ENCODE results near the gene BRWD1. TPM values are rescaled to one million over a fixed set of nuclear protein-coding genes. Genes with fewer than 3 reads are reported as not detected.

Gene BRWD1
- polyA plus RNA-seq, 3 donors: 12.1 to 16.8 (median 12.7) TPM

DNA sequence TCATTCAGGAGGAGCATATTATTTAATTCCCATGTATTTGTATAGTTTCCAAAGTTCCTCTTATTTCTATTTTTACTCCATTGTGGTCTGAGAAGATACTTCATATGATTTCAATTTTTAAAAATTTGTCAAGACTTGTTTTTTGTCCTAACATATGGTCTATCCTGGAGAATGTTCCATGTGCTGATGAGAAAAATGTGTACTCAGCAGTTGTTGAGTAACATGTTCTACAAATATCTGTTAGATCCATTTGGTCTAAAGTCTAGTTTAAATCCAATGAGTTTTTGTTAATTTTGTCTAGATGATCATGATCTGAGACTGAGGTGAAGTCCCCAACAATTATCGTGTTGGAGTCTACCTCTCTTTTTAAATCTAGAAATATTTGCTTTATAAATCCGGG, 144.6 kb downstream of the BRWD1 start:
- Histone ChIP-seq H3K36me3 (replicated peaks in 1 of 2; ENCODE audit: control insufficient read depth in 1 of 2, insufficient read depth in 2 of 2, low read length in 2 of 2) (peaks cover 6 to 28% of the 10 kb centered on the region in 2 donors), H2AFZ (ENCODE audit: insufficient read depth, low read depth, low read length, poor library complexity, severe bottlenecking) (no peak overlapping the region), H3K79me2 (ENCODE audit: insufficient read depth, low read length) (no peaks in the 10 kb centered on the region), H3K27me3 (ENCODE audit: control insufficient read depth in 2 of 2, insufficient read depth in 2 of 2, low read length in 2 of 2) (no peaks in the 10 kb centered on the region), H4K20me1 (ENCODE audit: insufficient read depth, low read length) (no peaks in the 10 kb centered on the region), H3K4me2 (replicated peaks; ENCODE audit: extremely low read depth, low read length, poor library complexity, severe bottlenecking) (no peak overlapping the region), H3K9me3 (replicated peaks in 1 of 2; ENCODE audit: control insufficient read depth in 1 of 2, insufficient read depth in 1 of 2, low read length in 2 of 2) (peaks cover 11 to 14% of the 10 kb centered on the region in 2 donors), H3K9ac (ENCODE audit: insufficient read depth, low read length, poor library complexity, severe bottlenecking) (no peak overlapping the region), H3K4me1 (ENCODE audit: control insufficient read depth in 1 of 2, insufficient read depth in 2 of 2, low read length in 2 of 2) (no peaks in the 10 kb centered on the region), H3K4me3 (replicated peaks in 1 of 3; ENCODE audit: low read depth in 2 of 3, low read length in 3 of 3) (no peak overlapping the region), H3K27ac (ENCODE audit: low read depth in 1 of 2, low read length in 2 of 2) (no peak overlapping the region)
- Mint-ChIP-seq H3K36me3 (peaks cover 24 to 38% of the 10 kb centered on the region in 2 donors), H3K27ac (no peak overlapping the region), H3K9me3 (peaks cover 9 to 16% (median 14%) of the 10 kb centered on the region in 7 donors), H3K27me3 (ENCODE audit: low read depth in 3 of 3) (peaks cover 0 to 4% (median 3%) of the 10 kb centered on the region in 3 donors), H3K4me3 (no peak overlapping the region), H3K4me1 (peaks cover 5% of the 10 kb centered on the region)
- no CpG with 5 or more reads among the region's 2 CpGs for WGBS (ENCODE audit: insufficient coverage)
- intact Hi-C loops (cut with micrococcal nuclease): no loop called here
- DNase-seq: no peak
- TF ChIP-seq, protein P1, sequence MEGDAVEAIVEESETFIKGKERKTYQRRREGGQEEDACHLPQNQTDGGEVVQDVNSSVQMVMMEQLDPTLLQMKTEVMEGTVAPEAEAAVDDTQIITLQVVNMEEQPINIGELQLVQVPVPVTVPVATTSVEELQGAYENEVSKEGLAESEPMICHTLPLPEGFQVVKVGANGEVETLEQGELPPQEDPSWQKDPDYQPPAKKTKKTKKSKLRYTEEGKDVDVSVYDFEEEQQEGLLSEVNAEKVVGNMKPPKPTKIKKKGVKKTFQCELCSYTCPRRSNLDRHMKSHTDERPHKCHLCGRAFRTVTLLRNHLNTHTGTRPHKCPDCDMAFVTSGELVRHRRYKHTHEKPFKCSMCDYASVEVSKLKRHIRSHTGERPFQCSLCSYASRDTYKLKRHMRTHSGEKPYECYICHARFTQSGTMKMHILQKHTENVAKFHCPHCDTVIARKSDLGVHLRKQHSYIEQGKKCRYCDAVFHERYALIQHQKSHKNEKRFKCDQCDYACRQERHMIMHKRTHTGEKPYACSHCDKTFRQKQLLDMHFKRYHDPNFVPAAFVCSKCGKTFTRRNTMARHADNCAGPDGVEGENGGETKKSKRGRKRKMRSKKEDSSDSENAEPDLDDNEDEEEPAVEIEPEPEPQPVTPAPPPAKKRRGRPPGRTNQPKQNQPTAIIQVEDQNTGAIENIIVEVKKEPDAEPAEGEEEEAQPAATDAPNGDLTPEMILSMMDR (IDR thresholded peaks at IDR 0.05): no peak

DNA sequence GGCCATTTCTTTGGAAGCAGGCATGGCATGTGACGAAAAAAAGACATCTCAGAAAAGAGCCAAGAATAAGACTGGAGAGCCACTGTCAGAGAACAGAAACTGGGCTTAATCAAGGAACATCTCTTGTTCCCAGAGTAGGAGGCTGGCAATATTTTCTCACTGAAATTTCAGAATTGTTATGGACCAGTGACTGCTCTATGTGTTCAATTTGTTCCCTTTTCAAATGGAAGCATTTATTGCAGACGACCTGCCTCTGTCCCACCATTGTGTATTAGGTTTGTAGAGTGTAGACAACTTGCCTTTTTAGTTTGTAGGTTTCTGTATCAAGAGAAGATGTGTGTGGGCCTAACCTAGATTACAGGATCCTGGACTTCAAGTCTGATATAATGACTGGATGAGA, 148.9 kb downstream of the BRWD1 start:
- no peak overlapping the region for H2AFZ ChIP-seq (ENCODE audit: insufficient read depth, low read depth, low read length, poor library complexity, severe bottlenecking)
- peaks cover 8% of the 10 kb centered on the region for H3K4me1 Mint-ChIP-seq
- H3K4me3 ChIP-seq (replicated peaks in 1 of 3; ENCODE audit: low read depth in 2 of 3, low read length in 3 of 3): no peak overlapping the region
- TF ChIP-seq, protein P1 (IDR thresholded peaks at IDR 0.05): no peak
- no peaks in the 10 kb centered on the region for H3K79me2 ChIP-seq (ENCODE audit: insufficient read depth, low read length)
- peaks cover 2 to 4% (median 2%) of the 10 kb centered on the region in 3 donors for H3K27me3 Mint-ChIP-seq (ENCODE audit: low read depth in 3 of 3)
- H3K4me3 Mint-ChIP-seq: no peak overlapping the region
- no peaks in the 10 kb centered on the region for H3K27me3 ChIP-seq (ENCODE audit: control insufficient read depth in 2 of 2, insufficient read depth in 2 of 2, low read length in 2 of 2)
- no peak for DNase-seq
- no peak overlapping the region for H3K27ac Mint-ChIP-seq
- H3K36me3 Mint-ChIP-seq: peaks cover 4 to 11% of the 10 kb centered on the region in 2 donors
- H3K4me2 ChIP-seq (replicated peaks; ENCODE audit: extremely low read depth, low read length, poor library complexity, severe bottlenecking): no peak overlapping the region
- peaks cover 13 to 14% of the 10 kb centered on the region in 2 donors for H3K9me3 ChIP-seq (replicated peaks in 1 of 2; ENCODE audit: control insufficient read depth in 1 of 2, insufficient read depth in 1 of 2, low read length in 2 of 2)
- H3K27ac ChIP-seq (ENCODE audit: low read depth in 1 of 2, low read length in 2 of 2): no peak overlapping the region
- H3K9ac ChIP-seq (ENCODE audit: insufficient read depth, low read length, poor library complexity, severe bottlenecking): no peak overlapping the region
- intact Hi-C loops (cut with micrococcal nuclease): no loop called here
- H3K4me1 ChIP-seq (ENCODE audit: control insufficient read depth in 1 of 2, insufficient read depth in 2 of 2, low read length in 2 of 2): peaks cover under 1 to 4% of the 10 kb centered on the region in 2 donors
- WGBS (ENCODE audit: insufficient coverage): 94% methylated on average over 2 of the region's 2 CpGs
- peaks cover 0 to 5% of the 10 kb centered on the region in 2 donors for H3K36me3 ChIP-seq (replicated peaks in 1 of 2; ENCODE audit: control insufficient read depth in 1 of 2, insufficient read depth in 2 of 2, low read length in 2 of 2)
- H4K20me1 ChIP-seq (ENCODE audit: insufficient read depth, low read length): no peaks in the 10 kb centered on the region
- peaks cover 14 to 22% (median 20%) of the 10 kb centered on the region in 7 donors for H3K9me3 Mint-ChIP-seq

Data from CD14-positive monocyte (primary cell).